HG03280 (cell line): Measurements from ENCODE around the gene TMEM119.
"Not testable (repeated sequence)": the region's sequence is repeated elsewhere in the genome, so short reads cannot be mapped to it uniquely, and the experiment has no call there.

Experiments
- ATAC-seq: cut with Tn5 transposase; IDR thresholded peaks from one replicate; pipeline ENCODE4 v1.9.1; 2021; ENCODE audit warnings: mild to moderate bottlenecking, moderate library complexity; ENCODE audit not compliant: unreplicated experiment

Gene TMEM119

GRCh38 chr12:108589028-108589839, 8.7 kb downstream of the TMEM119 start:
- ATAC-seq, result no peak

GRCh38 chr12:108587826-108588225, 10.1 kb downstream of the TMEM119 start:
- no peak for ATAC-seq

- ATAC-seq, result no peak
Measured at GRCh38 chr12:108586306-108586705, 11.6 kb downstream of the TMEM119 start.

GRCh38 chr12:108585864-108586263, 12.0 kb downstream of the TMEM119 start:
- ATAC-seq, result no peak

GRCh38 chr12:108584456-108585065, 13.3 kb downstream of the TMEM119 start:
- ATAC-seq, result no peak

- ATAC-seq, result no peak
Measured at GRCh38 chr12:108583991-108584390, 13.9 kb downstream of the TMEM119 start.

GRCh38 chr12:108582978-108583770, 14.7 kb downstream of the TMEM119 start:
- ATAC-seq, result no peak

GRCh38 chr12:108582509-108582908, 15.4 kb downstream of the TMEM119 start:
- ATAC-seq, result no peak

GRCh38 chr12:108581311-108582227, 16.3 kb downstream of the TMEM119 start:
- ATAC-seq, result no peak

GRCh38 chr12:108580531-108580930, 17.4 kb downstream of the TMEM119 start:
- no peak for ATAC-seq

GRCh38 chr12:108578813-108579212, 19.1 kb downstream of the TMEM119 start:
- ATAC-seq, result no peak

- no peak for ATAC-seq
Measured at GRCh38 chr12:108578264-108578663, 19.6 kb downstream of the TMEM119 start.

- no peak for ATAC-seq
Measured at GRCh38 chr12:108577458-108577857, 20.4 kb downstream of the TMEM119 start.

- no peak for ATAC-seq
Measured at GRCh38 chr12:108576660-108577234, 21.1 kb downstream of the TMEM119 start.

- no peak for ATAC-seq
Measured at GRCh38 chr12:108575199-108575912, 22.5 kb downstream of the TMEM119 start.

- ATAC-seq, result not testable (repeated sequence)
Measured at GRCh38 chr12:108574276-108574675, 23.6 kb downstream of the TMEM119 start.

- no peak for ATAC-seq
Measured at GRCh38 chr12:108573317-108573716, 24.6 kb downstream of the TMEM119 start.

GRCh38 chr12:108572166-108572790, 25.6 kb downstream of the TMEM119 start:
- no peak for ATAC-seq

- ATAC-seq, result no peak
Measured at GRCh38 chr12:108571609-108572165, 26.2 kb downstream of the TMEM119 start.
